ENCODE data around the gene ATP10A. TPM values are rescaled to one million over a fixed set of nuclear protein-coding genes. Genes with fewer than 3 reads are reported as not detected.

Gene ATP10A
- total RNA-seq, 1 donor from 2014 or later = 1.2 TPM

- intact Hi-C loops (cut with micrococcal nuclease) = no loop called here
- peak; percentile 65 for ATAC-seq
These were observed 61.4 kb downstream of the ATP10A start for GRCh38 chr15:25801586-25802284.

GRCh38 chr15:25800761-25801515 is 62.2 kb downstream of the ATP10A start:
- ATAC-seq (no peak), DNase-seq (no peak)
- intact Hi-C loops (cut with micrococcal nuclease) = no loop called here

More at GRCh38 chr15:25801586-25802284, 61.4 kb downstream of the ATP10A start:
- no peak for DNase-seq

GRCh38 chr15:25799906-25800700 is 63.0 kb downstream of the ATP10A start:
- ATAC-seq (no peak), DNase-seq (no peak)
- intact Hi-C loops (cut with micrococcal nuclease) = no loop called here

GRCh38 chr15:25797936-25798901 is 64.9 kb downstream of the ATP10A start:
- intact Hi-C loops (cut with micrococcal nuclease) = no loop called here
- peak; percentile 14 for ATAC-seq
- no peak for DNase-seq

- intact Hi-C loops (cut with micrococcal nuclease) = no loop called here
- ATAC-seq = no peak
- DNase-seq = no peak
These were observed 65.6 kb downstream of the ATP10A start for GRCh38 chr15:25797511-25797935.

GRCh38 chr15:25797035-25797434 is 66.1 kb downstream of the ATP10A start:
- intact Hi-C loops (cut with micrococcal nuclease) = no loop called here
- ATAC-seq (no peak), DNase-seq (no peak)

GRCh38 chr15:25796395-25796794 is 66.7 kb downstream of the ATP10A start:
- no peak for ATAC-seq
- DNase-seq = no peak
- intact Hi-C loops (cut with micrococcal nuclease) = no loop called here

- intact Hi-C loops (cut with micrococcal nuclease) = no loop called here
- no peak for DNase-seq
- no peak for ATAC-seq
These were observed 67.4 kb downstream of the ATP10A start for GRCh38 chr15:25795712-25796111.

GRCh38 chr15:25795061-25795460 is 68.1 kb downstream of the ATP10A start:
- intact Hi-C loops (cut with micrococcal nuclease) = no loop called here
- ATAC-seq (no peak), DNase-seq (no peak)

- intact Hi-C loops (cut with micrococcal nuclease) = no loop called here
- DNase-seq (no peak), ATAC-seq (peak; percentile 7)
These were observed 69.6 kb downstream of the ATP10A start for GRCh38 chr15:25793354-25794050.

GRCh38 chr15:25792128-25792527 is 71.0 kb downstream of the ATP10A start:
- ATAC-seq = no peak
- no peak for DNase-seq
- intact Hi-C loops (cut with micrococcal nuclease) = no loop called here

- peak; percentile 65 for DNase-seq
- intact Hi-C loops (cut with micrococcal nuclease) = no loop called here
- ATAC-seq = peak; percentile 79
These were observed 73.0 kb downstream of the ATP10A start for GRCh38 chr15:25790000-25790660.

- ATAC-seq (peak; percentile 7), DNase-seq (no peak)
- intact Hi-C loops (cut with micrococcal nuclease) = no loop called here
These were observed 73.5 kb downstream of the ATP10A start for GRCh38 chr15:25789616-25789999.

- ATAC-seq (peak; percentile 81), DNase-seq (no peak)
- intact Hi-C loops (cut with micrococcal nuclease) = no loop called here
These were observed 73.9 kb downstream of the ATP10A start for GRCh38 chr15:25789211-25789610.

- DNase-seq = no peak
- intact Hi-C loops (cut with micrococcal nuclease) = no loop called here
- ATAC-seq = peak; percentile 31
These were observed 75.1 kb downstream of the ATP10A start for GRCh38 chr15:25787855-25788520.

- intact Hi-C loops (cut with micrococcal nuclease) = no loop called here
- ATAC-seq = no peak
- no peak for DNase-seq
These were observed 75.7 kb downstream of the ATP10A start for GRCh38 chr15:25787381-25787780.

GRCh38 chr15:25786040-25786439 is 77.1 kb downstream of the ATP10A start:
- DNase-seq = no peak
- intact Hi-C loops (cut with micrococcal nuclease) = no loop called here
- ATAC-seq = no peak
